Breast epithelium (tissue), 4 donors: Measurements from ENCODE around the gene ASAP2. TPM values are rescaled to one million over a fixed set of nuclear protein-coding genes. Genes with fewer than 3 reads are reported as not detected.
A peak's percentile ranks its signal among the peaks of the same experiment; 100 is the strongest.

Experiments used
- DNase-seq, 2 donors: peaks; one replicate each; pipeline ENCODE4 v3.0.0-alpha.2; 2019; ENCODE audit warnings: low spot score in 2 of 2
- H3K27ac ChIP-seq, 2 donors: fragments of 200-600 bp; sonication (generic) in 1 of 2; one replicate each; pipeline ENCODE4 v1.5.1; 2016 to 2019; ENCODE audit warnings: mild to moderate bottlenecking in 1 of 2
- H3K27me3 ChIP-seq, 2 donors: fragments of 200-600 bp; sonication (generic) in 1 of 2; one replicate each; pipeline versions ENCODE4 v1.5.1 to v1.6.0; 2017 to 2019; ENCODE audit warnings: control low read depth in 1 of 2, mild to moderate bottlenecking in 1 of 2
- H3K36me3 ChIP-seq: fragments of 200-600 bp; one replicate; pipeline ENCODE4 v1.5.1; 2019
- H3K4me1 ChIP-seq, 2 donors: fragments of 200-600 bp; sonication (generic); one replicate each; pipeline ENCODE4 v1.5.1; 2016 to 2019; ENCODE audit warnings: control low read depth in 1 of 2
- H3K4me3 ChIP-seq, 3 donors: fragments of 200-600 bp; sonication (generic); 1 replicate in 2 of 3; 2 replicates in 1 of 3; pipeline ENCODE4 v1.5.1; 2016 to 2019; ENCODE audit warnings: mild to moderate bottlenecking in 3 of 3, moderate library complexity in 2 of 3
- H3K9me3 ChIP-seq, 2 donors: fragments of 200-600 bp; sonication (generic) in 1 of 2; one replicate each; pipeline ENCODE4 v1.5.1; 2016 to 2019; ENCODE audit warnings: control low read depth in 1 of 2
- CTCF ChIP-seq, 3 donors: fragments of 450-650 bp; IDR thresholded peaks; one replicate each; pipeline ENCODE4 v1.5.1; 2016 to 2017; ENCODE audit warnings: antibody characterized with exemption in 3 of 3, mild to moderate bottlenecking in 3 of 3, moderate library complexity in 3 of 3
- POLR2A ChIP-seq: fragments of 450-650 bp; IDR thresholded peaks from one replicate; pipeline ENCODE4 v1.6.1; 2016; ENCODE audit warnings: antibody characterized with exemption, mild to moderate bottlenecking, moderate library complexity
- POLR2AphosphoS5 ChIP-seq, 3 donors: sonication (generic); formaldehyde crosslinking; IDR thresholded peaks; one replicate each; pipeline ENCODE4 v1.6.1; 2017; ENCODE audit warnings: antibody characterized with exemption in 3 of 3
- intact Hi-C: fragments of 100-400 bp; cut with DNase I; formaldehyde crosslinking; loops from one replicate; pipeline ENCODE4 v1.15.1; 2023; ENCODE audit warnings: low total_unique reads
- total RNA-seq, 3 donors: library from RNA; depleted of rRNA; stranded (reverse); fragments of >200 nt; gene quantifications; one replicate each; pipeline ENCODE4 v1.1.0, GENCODE V29; 2016

The ASAP2 gene
- total RNA-seq, 3 donors from 2014 or later = 14.5 to 24.2 (median 21.0) TPM

DNA sequence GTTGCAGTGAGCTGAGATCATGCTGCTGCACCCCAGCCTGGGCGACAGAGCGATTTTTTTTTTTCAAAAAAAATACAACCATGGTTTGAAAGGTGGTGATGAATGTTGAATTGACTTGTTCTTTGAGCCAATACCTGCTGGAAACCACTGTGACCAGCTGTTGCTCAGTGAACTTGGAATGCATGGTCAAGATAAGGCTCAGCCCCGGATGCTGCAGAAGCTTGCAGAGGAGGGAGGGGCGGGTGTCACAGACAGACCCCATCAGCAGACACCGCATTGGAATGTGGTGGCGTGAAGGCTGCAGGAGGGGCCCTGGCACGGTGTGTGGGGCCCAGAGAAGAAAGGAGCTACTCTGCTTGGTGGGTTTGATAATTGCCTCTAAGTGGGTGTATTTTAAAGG lies 125.1 kb downstream of the ASAP2 start:
- no peaks in the 10 kb centered on the region for H3K36me3 ChIP-seq
- H3K27ac ChIP-seq = no peak overlapping the region
- no peaks in the 10 kb centered on the region for H3K27me3 ChIP-seq
- TF ChIP-seq CTCF (IDR thresholded peaks at IDR 0.05) (no peak), POLR2A (no peak), POLR2AphosphoS5 (IDR thresholded peaks at IDR 0.05) (no peak)
- no peak overlapping the region for H3K4me3 ChIP-seq
- intact Hi-C loops = no loop called here
- no peak for DNase-seq
- peaks cover 0 to 3% of the 10 kb centered on the region in 2 donors for H3K4me1 ChIP-seq
- no peaks in the 10 kb centered on the region for H3K9me3 ChIP-seq

DNA sequence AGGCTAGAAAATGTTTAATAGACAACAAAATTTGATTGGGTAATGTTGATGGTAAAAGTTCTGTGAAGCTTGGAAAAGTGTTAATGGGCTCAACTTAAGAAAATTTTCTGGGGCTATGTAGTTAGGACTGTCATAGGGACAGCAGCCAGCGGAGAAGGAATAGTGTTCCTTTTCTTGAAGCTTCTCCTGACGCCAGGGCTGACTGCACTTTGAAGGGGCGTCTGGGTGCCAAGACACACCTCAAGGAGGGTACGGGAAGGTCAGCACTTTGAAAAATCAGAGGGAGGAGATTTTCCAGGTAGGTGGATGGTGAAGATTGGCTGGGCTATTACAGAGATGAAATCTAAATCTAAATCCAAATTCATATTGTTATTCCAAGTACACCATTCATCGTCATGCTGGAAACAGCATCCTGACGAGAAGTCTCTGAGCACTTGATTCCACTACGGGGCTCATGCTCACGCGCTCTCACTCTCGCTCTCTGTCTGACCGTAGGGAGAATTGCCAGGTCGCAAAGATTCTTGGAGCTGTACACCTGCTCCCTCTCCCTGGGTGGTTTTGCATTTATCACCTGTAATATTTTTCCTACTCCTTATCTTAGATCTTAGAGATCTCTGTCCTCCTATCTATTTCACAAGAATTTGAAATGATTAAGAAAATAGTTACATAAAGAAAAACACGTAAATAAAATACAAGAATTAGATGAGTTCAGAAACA lies 125.7 kb downstream of the ASAP2 start:
- H3K27ac ChIP-seq = no peak overlapping the region
- peaks cover 0 to 6% of the 10 kb centered on the region in 2 donors for H3K4me1 ChIP-seq
- TF ChIP-seq CTCF (IDR thresholded peaks at IDR 0.05) = no peak
- TF ChIP-seq POLR2A = no peak
- TF ChIP-seq POLR2AphosphoS5 (IDR thresholded peaks at IDR 0.05) = no peak
- no peaks in the 10 kb centered on the region for H3K9me3 ChIP-seq
- no peaks in the 10 kb centered on the region for H3K36me3 ChIP-seq
- no peak for DNase-seq
- H3K4me3 ChIP-seq = no peak overlapping the region
- H3K27me3 ChIP-seq = no peaks in the 10 kb centered on the region
- intact Hi-C loops = no loop called here

GRCh38 chr2:9332853-9333245 lies 126.2 kb downstream of the ASAP2 start:
- H3K4me1 ChIP-seq = peaks cover 0 to 6% of the 10 kb centered on the region in 2 donors

GRCh38 chr2:9333591-9334171 lies 127.1 kb downstream of the ASAP2 start:
- intact Hi-C loops = no loop called here
- DNase-seq = peak; percentile 61 to 67
- no peak overlapping the region for H3K27ac ChIP-seq
- TF ChIP-seq POLR2A (no peak), POLR2AphosphoS5 (IDR thresholded peaks at IDR 0.05) (no peak), CTCF (IDR thresholded peaks at IDR 0.05) (peak; percentile 7 to 67 (median 59))
- no peaks in the 10 kb centered on the region for H3K27me3 ChIP-seq
- H3K36me3 ChIP-seq = no peaks in the 10 kb centered on the region
- H3K9me3 ChIP-seq = no peaks in the 10 kb centered on the region
- peaks cover 0 to 6% of the 10 kb centered on the region in 2 donors for H3K4me1 ChIP-seq
- H3K4me3 ChIP-seq = no peak overlapping the region

More at GRCh38 chr2:9332853-9333245, 126.2 kb downstream of the ASAP2 start:
- DNase-seq = no peak
- intact Hi-C loops = no loop called here
- no peak overlapping the region for H3K4me3 ChIP-seq
- no peak overlapping the region for H3K27ac ChIP-seq
- no peaks in the 10 kb centered on the region for H3K36me3 ChIP-seq
- TF ChIP-seq CTCF (IDR thresholded peaks at IDR 0.05) (no peak), POLR2AphosphoS5 (IDR thresholded peaks at IDR 0.05) (no peak), POLR2A (no peak)
- H3K27me3 ChIP-seq = no peaks in the 10 kb centered on the region
- no peaks in the 10 kb centered on the region for H3K9me3 ChIP-seq

DNA sequence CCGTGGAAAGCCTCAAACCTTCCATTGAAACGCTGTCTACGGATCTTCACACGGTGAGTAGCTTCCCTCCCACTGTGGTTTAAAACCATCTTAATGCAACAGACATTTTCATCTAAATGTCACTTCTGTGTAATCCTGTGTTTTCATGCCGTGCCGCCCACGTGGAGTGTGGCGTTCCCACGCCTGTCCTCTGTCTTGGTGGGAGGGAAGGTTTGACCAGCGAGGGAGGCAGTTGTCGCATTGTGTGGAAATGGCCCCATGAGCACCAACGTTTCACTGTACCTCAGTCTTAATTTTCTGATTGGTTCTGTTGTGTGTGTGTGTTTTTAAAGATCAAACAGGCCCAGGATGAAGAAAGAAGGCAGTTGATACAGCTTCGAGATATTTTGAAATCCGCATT lies 128.1 kb downstream of the ASAP2 start:
- Histone ChIP-seq H3K4me1 (peaks cover 0 to 6% of the 10 kb centered on the region in 2 donors), H3K36me3 (no peaks in the 10 kb centered on the region), H3K27me3 (no peaks in the 10 kb centered on the region), H3K4me3 (no peak overlapping the region), H3K27ac (no peak overlapping the region), H3K9me3 (no peaks in the 10 kb centered on the region)
- intact Hi-C loops = no loop called here
- TF ChIP-seq POLR2AphosphoS5 (IDR thresholded peaks at IDR 0.05) (no peak), CTCF (IDR thresholded peaks at IDR 0.05) (no peak), POLR2A (no peak)
- DNase-seq = no peak
